ENCODE results near the gene UGT3A2. TPM values are rescaled to one million over a fixed set of nuclear protein-coding genes. Genes with fewer than 3 reads are reported as not detected.

Gene UGT3A2
- total and polyA plus RNA-seq, 2 of the 4 experiments (the other 2 are of a cell fraction) = not detected

DNA sequence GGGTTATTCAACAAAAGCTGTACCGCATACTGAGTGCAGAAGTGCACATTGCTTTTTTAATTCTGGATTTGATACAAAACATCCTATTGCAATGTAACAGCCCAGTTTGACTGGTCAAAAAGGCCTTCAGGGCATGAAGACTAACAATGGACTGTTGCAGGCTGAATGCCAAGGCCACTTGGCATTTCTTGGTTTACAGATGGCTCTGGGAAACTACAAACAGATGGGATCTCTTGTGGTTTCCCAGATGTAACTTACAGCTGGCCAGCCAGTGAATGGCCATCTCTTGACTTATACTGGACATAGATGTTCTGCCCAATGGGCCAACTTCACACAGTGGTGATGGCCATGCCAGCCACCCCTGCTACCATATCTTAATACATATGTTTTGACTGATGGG lies 36.8 kb downstream of the UGT3A2 start:
- POLR2A ChIA-PET (ENCODE audit: unreplicated experiment) = no interaction called here
- H3K9me3 ChIP-seq (ENCODE audit: control insufficient read depth, insufficient read depth, low read length) = no peaks in the 10 kb centered on the region
- no TSS peak for BruUV-seq (replicated peaks)

More for the DNA sequence above, 36.8 kb downstream of the UGT3A2 start:
- dilution Hi-C loops (cut with HindIII; ENCODE audit: low sequenced_read_pairs, unreplicated experiment) (no loop called here), intact Hi-C loops (cut with micrococcal nuclease) (no loop called here), in situ Hi-C loops (cut with MboI; ENCODE audit: low sequenced_read_pairs) (no loop called here)
- Histone ChIP-seq H3K36me3 (ENCODE audit: control insufficient read depth, insufficient read depth, low read length) (no peaks in the 10 kb centered on the region), H3K4me3 (ENCODE audit: insufficient read depth, low read depth, low read length) (no peak overlapping the region), H2BK5ac (ENCODE audit: low read depth, low read length, poor library complexity, severe bottlenecking) (no peak overlapping the region), H2BK15ac (ENCODE audit: low read depth, low read length) (no peak overlapping the region), H2AFZ (replicated peaks; ENCODE audit: low read length, poor library complexity) (no peak overlapping the region), H3K18ac (ENCODE audit: low read depth, low read length) (no peak overlapping the region), H3K4ac (ENCODE audit: low read depth, low read length) (no peak overlapping the region), H3K4me2 (ENCODE audit: low read depth, low read length) (no peak overlapping the region), H3K79me1 (ENCODE audit: low read depth in 1 of 2, low read length in 2 of 2) (no peaks in the 10 kb centered on the region), H2AK5ac (ENCODE audit: low read depth, low read length) (no peak overlapping the region), H3K56ac (ENCODE audit: extremely low read depth, insufficient read depth, low read length) (no peak overlapping the region), H3K9ac (ENCODE audit: low read depth, low read length) (no peak overlapping the region), H2AK9ac (replicated peaks; ENCODE audit: low read depth, low read length, poor library complexity) (no peak overlapping the region), H4K8ac (ENCODE audit: low read depth in 2 of 2, low read length in 2 of 2) (no peak overlapping the region), H2BK120ac (ENCODE audit: low read depth, low read length) (no peak overlapping the region), H2BK20ac (ENCODE audit: low read depth, low read length) (no peak overlapping the region), H4K5ac (ENCODE audit: low read depth, low read length) (no peak overlapping the region), H3K27ac (ENCODE audit: insufficient read depth, low read length) (no peak overlapping the region), H4K91ac (ENCODE audit: insufficient read depth, low read depth, low read length) (no peak overlapping the region), H3K23ac (ENCODE audit: low read depth, low read length) (no peak overlapping the region), H3K9me1 (ENCODE audit: insufficient read depth, low read length) (no peaks in the 10 kb centered on the region), H3K4me1 (ENCODE audit: control insufficient read depth, insufficient read depth, low read length) (no peaks in the 10 kb centered on the region), H4K20me1 (ENCODE audit: insufficient read depth, low read length) (no peaks in the 10 kb centered on the region), H3K27me3 (ENCODE audit: control insufficient read depth, insufficient read depth, low read length) (peaks cover 2% of the 10 kb centered on the region; the same call in 1 of the 2 replicates), H3K14ac (replicated peaks; ENCODE audit: low read depth, low read length) (no peak overlapping the region)
- 33% methylated on average over 1 of the region's 1 CpG; no CpG with 5 or more reads in 1 of the 2 experiments for WGBS, 2 experiments (ENCODE audit: extremely low coverage in 2 of 2, insufficient read length in 1 of 2)
- ATAC-seq (ENCODE audit: low read depth) (no peak), DNase-seq (no peak)
- TF ChIP-seq BHLHE40 (IDR thresholded peaks at IDR 0.05; ENCODE audit: low read depth, low read length) = no peak
- TF ChIP-seq POLR2A (IDR thresholded peaks at IDR 0.05; ENCODE audit: low read depth, low read length) = no peak
- TF ChIP-seq MAZ (IDR thresholded peaks at IDR 0.05; ENCODE audit: borderline replicate concordance, low read depth, low read length) = no peak
- TF ChIP-seq, protein P1, sequence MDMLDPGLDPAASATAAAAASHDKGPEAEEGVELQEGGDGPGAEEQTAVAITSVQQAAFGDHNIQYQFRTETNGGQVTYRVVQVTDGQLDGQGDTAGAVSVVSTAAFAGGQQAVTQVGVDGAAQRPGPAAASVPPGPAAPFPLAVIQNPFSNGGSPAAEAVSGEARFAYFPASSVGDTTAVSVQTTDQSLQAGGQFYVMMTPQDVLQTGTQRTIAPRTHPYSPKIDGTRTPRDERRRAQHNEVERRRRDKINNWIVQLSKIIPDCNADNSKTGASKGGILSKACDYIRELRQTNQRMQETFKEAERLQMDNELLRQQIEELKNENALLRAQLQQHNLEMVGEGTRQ (IDR thresholded peaks at IDR 0.05; ENCODE audit: low read depth, low read length) = no peak
- TF ChIP-seq RFX5 (IDR thresholded peaks at IDR 0.05; ENCODE audit: low read depth, low read length) = no peak
- TF ChIP-seq RCOR1 (IDR thresholded peaks at IDR 0.05; ENCODE audit: insufficient replicate concordance, low read length) = no peak
- TF ChIP-seq CHD1 (IDR thresholded peaks at IDR 0.05; ENCODE audit: low read depth, low read length) = no peak
- CTCF ChIA-PET = no interaction called here
